Activated naive CD4-positive, alpha-beta T cell treated with Interleukin-2 at 50 U/mL for 16 hours (primary cell): ENCODE measurements around the gene CAMK2A.

Experiments
- DNase-seq: peaks from one replicate; pipeline ENCODE4 v3.0.0-alpha.2; 2020

The CAMK2A gene

GRCh38 chr5:150278046-150278730 is 11.4 kb downstream of the CAMK2A start:
- DNase-seq, result no peak

- no peak for DNase-seq
These were observed 12.5 kb downstream of the CAMK2A start for GRCh38 chr5:150277043-150277442.

GRCh38 chr5:150274811-150275210 is 14.8 kb downstream of the CAMK2A start:
- DNase-seq, result no peak

- no peak for DNase-seq
These were observed 17.0 kb downstream of the CAMK2A start for GRCh38 chr5:150272531-150272930.

- no peak for DNase-seq
These were observed 17.6 kb downstream of the CAMK2A start for GRCh38 chr5:150271923-150272322.

- DNase-seq, result no peak
These were observed 18.3 kb downstream of the CAMK2A start for GRCh38 chr5:150271296-150271692.

GRCh38 chr5:150270541-150271295 is 18.9 kb downstream of the CAMK2A start:
- DNase-seq, result no peak

- DNase-seq, result no peak
These were observed 22.7 kb downstream of the CAMK2A start for GRCh38 chr5:150266871-150267291.

GRCh38 chr5:150265870-150266383 is 23.6 kb downstream of the CAMK2A start:
- no peak for DNase-seq

GRCh38 chr5:150264667-150265603 is 24.6 kb downstream of the CAMK2A start:
- DNase-seq, result no peak

GRCh38 chr5:150263801-150264621 is 25.6 kb downstream of the CAMK2A start:
- DNase-seq, result no peak

- no peak for DNase-seq
These were observed 26.2 kb downstream of the CAMK2A start for GRCh38 chr5:150263375-150263775.

- no peak for DNase-seq
These were observed 27.1 kb downstream of the CAMK2A start for GRCh38 chr5:150262502-150262901.

- no peak for DNase-seq
These were observed 28.3 kb downstream of the CAMK2A start for GRCh38 chr5:150261231-150261630.

GRCh38 chr5:150258130-150258529 is 31.4 kb downstream of the CAMK2A start:
- no peak for DNase-seq

GRCh38 chr5:150257424-150257823 is 32.1 kb downstream of the CAMK2A start:
- no peak for DNase-seq

- no peak for DNase-seq
These were observed 33.0 kb downstream of the CAMK2A start for GRCh38 chr5:150256410-150257064.

- DNase-seq, result no peak
These were observed 33.7 kb downstream of the CAMK2A start for GRCh38 chr5:150255659-150256409.

GRCh38 chr5:150254774-150255173 is 34.8 kb downstream of the CAMK2A start:
- no peak for DNase-seq

- no peak for DNase-seq
These were observed 35.2 kb downstream of the CAMK2A start for GRCh38 chr5:150254363-150254762.
